ENCODE data around the gene PMIS2.

- TF ChIP-seq ZNF350 (tag by site-specific recombination; IDR thresholded peaks at IDR 0.05) (no peak), ZNF561 (tag by site-specific recombination; IDR thresholded peaks at IDR 0.05; ENCODE audit: borderline replicate concordance) (peak; percentile 92; the same call in 1 of the 2 replicates), CTCF (tag by site-specific recombination; IDR thresholded peaks at IDR 0.05) (peak; percentile 88), ZNF138 (tag by site-specific recombination; IDR thresholded peaks at IDR 0.05; ENCODE audit: borderline replicate concordance) (0 out of 2 replicates have a peak, but pooled peaks have one; percentile 30), ZNF670 (tag by site-specific recombination; IDR thresholded peaks at IDR 0.05; ENCODE audit: low read depth) (no peak), ZNF324 (tag by site-specific recombination; IDR thresholded peaks at IDR 0.05) (peak; percentile 97), REST (tag by site-specific recombination; IDR thresholded peaks at IDR 0.05) (peak; percentile 63), ZNF521 (tag by site-specific recombination; IDR thresholded peaks at IDR 0.05) (no peak), ZNF596 (tag by site-specific recombination; IDR thresholded peaks at IDR 0.05) (no peak), ZNF394 (tag by site-specific recombination; IDR thresholded peaks at IDR 0.05; ENCODE audit: borderline replicate concordance) (peak; percentile 78), ZBTB7A (tag by site-specific recombination; IDR thresholded peaks at IDR 0.05; ENCODE audit: low read depth) (peak; percentile 91; the same call in 1 of the 2 replicates), ZNF121 (tag by site-specific recombination; IDR thresholded peaks at IDR 0.05) (peak; percentile 6; the same call in 1 of the 2 replicates)
- TF ChIP-seq, protein P1, sequence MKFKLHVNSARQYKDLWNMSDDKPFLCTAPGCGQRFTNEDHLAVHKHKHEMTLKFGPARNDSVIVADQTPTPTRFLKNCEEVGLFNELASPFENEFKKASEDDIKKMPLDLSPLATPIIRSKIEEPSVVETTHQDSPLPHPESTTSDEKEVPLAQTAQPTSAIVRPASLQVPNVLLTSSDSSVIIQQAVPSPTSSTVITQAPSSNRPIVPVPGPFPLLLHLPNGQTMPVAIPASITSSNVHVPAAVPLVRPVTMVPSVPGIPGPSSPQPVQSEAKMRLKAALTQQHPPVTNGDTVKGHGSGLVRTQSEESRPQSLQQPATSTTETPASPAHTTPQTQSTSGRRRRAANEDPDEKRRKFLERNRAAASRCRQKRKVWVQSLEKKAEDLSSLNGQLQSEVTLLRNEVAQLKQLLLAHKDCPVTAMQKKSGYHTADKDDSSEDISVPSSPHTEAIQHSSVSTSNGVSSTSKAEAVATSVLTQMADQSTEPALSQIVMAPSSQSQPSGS (tag by site-specific recombination; IDR thresholded peaks at IDR 0.05; ENCODE audit: low read depth), result peak; percentile 100
- TF ChIP-seq, protein P2, sequence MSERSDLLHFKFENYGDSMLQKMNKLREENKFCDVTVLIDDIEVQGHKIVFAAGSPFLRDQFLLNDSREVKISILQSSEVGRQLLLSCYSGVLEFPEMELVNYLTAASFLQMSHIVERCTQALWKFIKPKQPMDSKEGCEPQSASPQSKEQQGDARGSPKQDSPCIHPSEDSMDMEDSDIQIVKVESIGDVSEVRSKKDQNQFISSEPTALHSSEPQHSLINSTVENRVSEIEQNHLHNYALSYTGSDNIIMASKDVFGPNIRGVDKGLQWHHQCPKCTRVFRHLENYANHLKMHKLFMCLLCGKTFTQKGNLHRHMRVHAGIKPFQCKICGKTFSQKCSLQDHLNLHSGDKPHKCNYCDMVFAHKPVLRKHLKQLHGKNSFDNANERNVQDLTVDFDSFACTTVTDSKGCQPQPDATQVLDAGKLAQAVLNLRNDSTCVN (tag by site-specific recombination; optimal IDR thresholded peaks at IDR 0.05), result peak; percentile 97
Measured at GRCh38 chr19:35612559-35613321, 26.8 kb downstream of the PMIS2 start, which contains the start of gene HAUS5.
